K562 (cell line): ENCODE results near the gene OR2Y1. TPM values are rescaled to one million over a fixed set of nuclear protein-coding genes. Genes with fewer than 3 reads are reported as not detected.

Experiments
- CBX1 ChIP-seq: sonication (generic); IDR thresholded peaks from 2 replicates; pipeline ENCODE4 v1.6.1; 2016; ENCODE audit warnings: antibody characterized with exemption, low read depth, mild to moderate bottlenecking
- DIDO1 ChIP-seq: fragments of 450-650 bp; IDR thresholded peaks from 2 replicates; pipeline ENCODE4 v1.6.1; 2016; ENCODE audit warnings: low read depth, missing biosample characterization, missing genetic modification characterization
- ETV5 ChIP-seq: sonication (generic); formaldehyde crosslinking; IDR thresholded peaks from 2 replicates; pipeline ENCODE4 v1.4.0; 2020; ENCODE audit warnings: low read depth, mild to moderate bottlenecking, missing genetic modification reagents
- MAFF ChIP-seq: IDR thresholded peaks from 2 replicates; pipeline ENCODE4 v1.6.1; 2012; ENCODE audit warnings: low read length, improper control_type of control experiment
- YY1 ChIP-seq, 3 experiments: IDR thresholded peaks; 2 replicates each; pipeline ENCODE4 v1.6.1; 2011; ENCODE audit warnings: low read length in 2 of 3, mild to moderate bottlenecking in 2 of 3, moderate library complexity in 2 of 3, borderline replicate concordance in 1 of 3, control low read depth in 1 of 3, low read depth in 1 of 3; ENCODE audit not compliant: insufficient read depth in 3 of 3, insufficient replicate concordance in 2 of 3, control insufficient read depth in 1 of 3, insufficient read length in 1 of 3; ENCODE audit errors: extremely low read depth in 1 of 3
- polyA plus RNA-seq, 8 experiments: library from polyadenylated mRNA; depleted of rRNA in 4 of 8; stranded (reverse) in 5 of 8; unstranded in 3 of 8; fragments of >200 nt; fragmentation: Nextera tagmentation in 2 of 8; fragmentation: Illumina TruSeq in 1 of 8; extraction: Ambion mirVana in 2 of 8; extraction: Trizol in 1 of 8; gene quantifications; 2 replicates each; pipeline versions ENCODE4 v1.2.1 to v1.2.3, GENCODE V29; 2011 to 2014; ENCODE audit warnings: inconsistent platforms in 1 of 8, missing spikeins in 1 of 8
- total RNA-seq, 7 experiments: library from RNA; depleted of rRNA in 6 of 7; stranded (reverse); fragments of >200 nt in 6 of 7; fragmentation: Illumina TruSeq in 2 of 7; extraction: Trizol in 2 of 7; gene quantifications; 2 replicates each; pipeline versions ENCODE4 v1.2.1 to v1.2.3, GENCODE V29; 2011 to 2021; ENCODE audit warnings: low replicate concordance in 1 of 7
- TF ChIP-seq, protein P1 (sequence below): sonication (generic); formaldehyde crosslinking; IDR thresholded peaks from 2 replicates; pipeline ENCODE4 v1.8.0; 2022; ENCODE audit warnings: mild to moderate bottlenecking, missing genetic modification reagents
- TF ChIP-seq, protein P2 (sequence below): IDR thresholded peaks from 2 replicates; pipeline ENCODE4 v1.6.1; 2012; ENCODE audit warnings: low read depth, low read length, improper control_type of control experiment, borderline replicate concordance
- TF ChIP-seq, protein P3 (sequence below): fragments of 250-450 bp; sonication (Bioruptor Pico); IDR thresholded peaks from 2 replicates; pipeline ENCODE4 v1.9.0; 2021; ENCODE audit warnings: mild to moderate bottlenecking, inconsistent platforms
- TF ChIP-seq, protein P4 (sequence below): fragments of 200-800 bp; sonication (Bioruptor generic); IDR thresholded peaks from 2 replicates; pipeline ENCODE4 v1.6.1; 2016; ENCODE audit warnings: missing genetic modification characterization, missing compliant biosample characterization

OR2Y1 gene
- total and polyA plus RNA-seq, 9 of the 15 experiments (the other 6 are each of a cell fraction or from before 2014, with no cell fraction given) = not detected

DNA sequence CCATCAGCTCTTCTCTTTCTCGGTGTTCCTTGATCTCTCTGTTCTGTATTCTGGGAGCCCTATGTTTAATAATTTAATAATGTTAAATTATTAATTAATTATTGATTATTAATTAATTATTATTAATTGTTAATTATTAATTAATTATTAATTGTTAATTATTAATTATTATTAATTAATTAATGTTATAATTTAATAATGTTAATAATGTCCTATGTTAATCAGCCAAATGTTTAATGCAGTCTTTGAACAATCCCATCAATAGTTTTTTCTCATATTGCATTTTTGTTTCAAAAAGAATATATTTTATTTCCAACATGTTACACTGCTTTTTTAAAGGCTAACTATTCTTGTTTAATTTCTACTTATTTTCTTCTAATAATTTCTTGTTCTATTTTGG is 36.5 kb upstream of the OR2Y1 start (continued):
- TF ChIP-seq, protein P1, sequence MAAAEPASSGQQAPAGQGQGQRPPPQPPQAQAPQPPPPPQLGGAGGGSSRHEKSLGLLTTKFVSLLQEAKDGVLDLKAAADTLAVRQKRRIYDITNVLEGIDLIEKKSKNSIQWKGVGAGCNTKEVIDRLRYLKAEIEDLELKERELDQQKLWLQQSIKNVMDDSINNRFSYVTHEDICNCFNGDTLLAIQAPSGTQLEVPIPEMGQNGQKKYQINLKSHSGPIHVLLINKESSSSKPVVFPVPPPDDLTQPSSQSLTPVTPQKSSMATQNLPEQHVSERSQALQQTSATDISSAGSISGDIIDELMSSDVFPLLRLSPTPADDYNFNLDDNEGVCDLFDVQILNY (CRISPR knock-in tag) = 0 out of 2 replicates have a peak, but pooled peaks have one; percentile 30
- TF ChIP-seq CBX1 (no peak), ETV5 (CRISPR knock-in tag) (no peak), MAFF (no peak), DIDO1 (tag) (no peak), YY1 (IDR thresholded peaks at IDR 0.05; ENCODE audit: borderline replicate concordance in 1 of 3, control insufficient read depth in 1 of 3, extremely low read depth in 1 of 3, insufficient read depth in 3 of 3, insufficient read length in 1 of 3, insufficient replicate concordance in 2 of 3, low read depth in 1 of 3, low read length in 2 of 3) (no peak)
- TF ChIP-seq, protein P2, sequence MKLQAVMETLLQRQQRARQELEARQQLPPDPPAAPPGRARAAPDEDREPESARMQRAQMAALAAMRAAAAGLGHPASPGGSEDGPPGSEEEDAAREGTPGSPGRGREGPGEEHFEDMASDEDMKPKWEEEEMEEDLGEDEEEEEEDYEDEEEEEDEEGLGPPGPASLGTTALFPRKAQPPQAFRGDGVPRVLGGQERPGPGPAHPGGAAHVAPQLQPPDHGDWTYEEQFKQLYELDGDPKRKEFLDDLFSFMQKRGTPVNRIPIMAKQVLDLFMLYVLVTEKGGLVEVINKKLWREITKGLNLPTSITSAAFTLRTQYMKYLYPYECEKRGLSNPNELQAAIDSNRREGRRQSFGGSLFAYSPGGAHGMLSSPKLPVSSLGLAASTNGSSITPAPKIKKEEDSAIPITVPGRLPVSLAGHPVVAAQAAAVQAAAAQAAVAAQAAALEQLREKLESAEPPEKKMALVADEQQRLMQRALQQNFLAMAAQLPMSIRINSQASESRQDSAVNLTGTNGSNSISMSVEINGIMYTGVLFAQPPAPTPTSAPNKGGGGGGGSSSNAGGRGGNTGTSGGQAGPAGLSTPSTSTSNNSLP = peak; percentile 47; the same call in 1 of the 2 replicates
- TF ChIP-seq, protein P3, sequence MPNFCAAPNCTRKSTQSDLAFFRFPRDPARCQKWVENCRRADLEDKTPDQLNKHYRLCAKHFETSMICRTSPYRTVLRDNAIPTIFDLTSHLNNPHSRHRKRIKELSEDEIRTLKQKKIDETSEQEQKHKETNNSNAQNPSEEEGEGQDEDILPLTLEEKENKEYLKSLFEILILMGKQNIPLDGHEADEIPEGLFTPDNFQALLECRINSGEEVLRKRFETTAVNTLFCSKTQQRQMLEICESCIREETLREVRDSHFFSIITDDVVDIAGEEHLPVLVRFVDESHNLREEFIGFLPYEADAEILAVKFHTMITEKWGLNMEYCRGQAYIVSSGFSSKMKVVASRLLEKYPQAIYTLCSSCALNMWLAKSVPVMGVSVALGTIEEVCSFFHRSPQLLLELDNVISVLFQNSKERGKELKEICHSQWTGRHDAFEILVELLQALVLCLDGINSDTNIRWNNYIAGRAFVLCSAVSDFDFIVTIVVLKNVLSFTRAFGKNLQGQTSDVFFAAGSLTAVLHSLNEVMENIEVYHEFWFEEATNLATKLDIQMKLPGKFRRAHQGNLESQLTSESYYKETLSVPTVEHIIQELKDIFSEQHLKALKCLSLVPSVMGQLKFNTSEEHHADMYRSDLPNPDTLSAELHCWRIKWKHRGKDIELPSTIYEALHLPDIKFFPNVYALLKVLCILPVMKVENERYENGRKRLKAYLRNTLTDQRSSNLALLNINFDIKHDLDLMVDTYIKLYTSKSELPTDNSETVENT (CRISPR knock-in tag) = no peak
- TF ChIP-seq, protein P4, sequence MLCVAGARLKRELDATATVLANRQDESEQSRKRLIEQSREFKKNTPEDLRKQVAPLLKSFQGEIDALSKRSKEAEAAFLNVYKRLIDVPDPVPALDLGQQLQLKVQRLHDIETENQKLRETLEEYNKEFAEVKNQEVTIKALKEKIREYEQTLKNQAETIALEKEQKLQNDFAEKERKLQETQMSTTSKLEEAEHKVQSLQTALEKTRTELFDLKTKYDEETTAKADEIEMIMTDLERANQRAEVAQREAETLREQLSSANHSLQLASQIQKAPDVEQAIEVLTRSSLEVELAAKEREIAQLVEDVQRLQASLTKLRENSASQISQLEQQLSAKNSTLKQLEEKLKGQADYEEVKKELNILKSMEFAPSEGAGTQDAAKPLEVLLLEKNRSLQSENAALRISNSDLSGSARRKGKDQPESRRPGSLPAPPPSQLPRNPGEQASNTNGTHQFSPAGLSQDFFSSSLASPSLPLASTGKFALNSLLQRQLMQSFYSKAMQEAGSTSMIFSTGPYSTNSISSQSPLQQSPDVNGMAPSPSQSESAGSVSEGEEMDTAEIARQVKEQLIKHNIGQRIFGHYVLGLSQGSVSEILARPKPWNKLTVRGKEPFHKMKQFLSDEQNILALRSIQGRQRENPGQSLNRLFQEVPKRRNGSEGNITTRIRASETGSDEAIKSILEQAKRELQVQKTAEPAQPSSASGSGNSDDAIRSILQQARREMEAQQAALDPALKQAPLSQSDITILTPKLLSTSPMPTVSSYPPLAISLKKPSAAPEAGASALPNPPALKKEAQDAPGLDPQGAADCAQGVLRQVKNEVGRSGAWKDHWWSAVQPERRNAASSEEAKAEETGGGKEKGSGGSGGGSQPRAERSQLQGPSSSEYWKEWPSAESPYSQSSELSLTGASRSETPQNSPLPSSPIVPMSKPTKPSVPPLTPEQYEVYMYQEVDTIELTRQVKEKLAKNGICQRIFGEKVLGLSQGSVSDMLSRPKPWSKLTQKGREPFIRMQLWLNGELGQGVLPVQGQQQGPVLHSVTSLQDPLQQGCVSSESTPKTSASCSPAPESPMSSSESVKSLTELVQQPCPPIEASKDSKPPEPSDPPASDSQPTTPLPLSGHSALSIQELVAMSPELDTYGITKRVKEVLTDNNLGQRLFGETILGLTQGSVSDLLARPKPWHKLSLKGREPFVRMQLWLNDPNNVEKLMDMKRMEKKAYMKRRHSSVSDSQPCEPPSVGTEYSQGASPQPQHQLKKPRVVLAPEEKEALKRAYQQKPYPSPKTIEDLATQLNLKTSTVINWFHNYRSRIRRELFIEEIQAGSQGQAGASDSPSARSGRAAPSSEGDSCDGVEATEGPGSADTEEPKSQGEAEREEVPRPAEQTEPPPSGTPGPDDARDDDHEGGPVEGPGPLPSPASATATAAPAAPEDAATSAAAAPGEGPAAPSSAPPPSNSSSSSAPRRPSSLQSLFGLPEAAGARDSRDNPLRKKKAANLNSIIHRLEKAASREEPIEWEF (CRISPR knock-in tag) = peak; percentile 87
